AG04449 (cell line): ENCODE data around the gene NDUFS5.
"Not testable (repeated sequence)": the region's sequence is repeated elsewhere in the genome, so short reads cannot be mapped to it uniquely, and the experiment has no call there.

ENCODE experiments used
- CTCF ChIA-PET: fragments of 350-600 bp; formaldehyde crosslinking; extraction: SDS; loops from one replicate; lab custom pipeline; 2021; ENCODE audit warnings: antibody characterized with exemption; lab: Yijun Ruan, JAX
- POLR2A ChIA-PET: fragments of 400-600, 350-600 bp; formaldehyde crosslinking; extraction: SDS; loops from one replicate; lab custom pipeline; 2020; ENCODE audit warnings: antibody characterized with exemption, inconsistent platforms; lab: Yijun Ruan, JAX
- DNase-seq: peaks from one replicate; pipeline ENCODE4 v3.0.0-alpha.2; 2010; ENCODE audit warnings: low read depth, low spot score
- H3K4me3 ChIP-seq: 2 replicates; pipeline ENCODE4 v1.5.1; 2011; ENCODE audit warnings: low read depth, mild to moderate bottlenecking, control low read depth, low read length
- TF ChIP-seq, protein P1 (sequence below): IDR thresholded peaks from one replicate; pipeline ENCODE4 v1.5.1; 2011; ENCODE audit warnings: mild to moderate bottlenecking, moderate library complexity, low read length, control low read depth, inconsistent platforms; ENCODE audit not compliant: insufficient read depth; ENCODE audit errors: missing control alignments

Gene NDUFS5

DNA sequence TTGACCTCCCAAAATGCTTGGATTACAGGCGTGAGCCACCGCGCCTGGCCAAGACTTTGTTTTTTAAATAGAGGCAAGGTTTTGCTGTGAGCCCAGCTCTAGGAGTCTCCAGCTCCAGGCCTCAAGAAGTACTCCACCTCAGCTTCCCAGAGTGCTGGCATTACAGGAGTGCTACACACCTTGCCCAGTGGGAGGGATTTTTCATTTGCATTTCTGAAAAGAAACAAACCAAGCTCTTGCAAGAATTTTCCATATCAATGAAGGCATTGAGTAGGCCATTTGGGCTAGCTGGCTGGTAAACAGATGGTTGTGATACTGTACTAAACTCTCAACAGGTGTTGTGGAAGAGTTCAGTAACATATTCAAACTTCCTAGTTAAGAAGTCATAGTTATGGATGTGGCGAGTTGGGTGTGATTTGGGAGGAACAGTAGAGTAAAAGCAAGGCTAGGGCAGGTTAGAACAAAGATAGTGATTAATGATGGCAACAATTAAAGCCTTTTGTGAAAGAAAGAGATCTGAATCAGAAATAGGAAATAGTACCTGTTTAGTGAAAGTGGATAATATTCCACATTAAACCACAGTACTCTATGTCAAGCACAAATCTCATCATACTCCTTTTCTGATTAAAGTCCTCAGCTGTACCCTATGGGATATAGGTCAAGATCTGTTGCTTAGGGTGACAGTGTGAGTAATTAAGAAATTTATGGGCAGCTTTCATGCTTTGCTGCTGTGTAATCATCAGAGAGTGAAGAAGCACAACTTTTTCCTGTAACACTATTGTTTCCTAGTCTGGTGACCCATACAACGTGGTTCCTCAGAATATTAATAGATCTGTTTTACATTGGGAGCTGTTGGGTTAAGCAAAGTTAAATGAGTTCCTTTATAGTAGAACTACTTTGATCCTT, 24.4 kb upstream of the NDUFS5 start:
- DNase-seq, result no peak
- H3K4me3 ChIP-seq, result no peak overlapping the region
- TF ChIP-seq, protein P1, sequence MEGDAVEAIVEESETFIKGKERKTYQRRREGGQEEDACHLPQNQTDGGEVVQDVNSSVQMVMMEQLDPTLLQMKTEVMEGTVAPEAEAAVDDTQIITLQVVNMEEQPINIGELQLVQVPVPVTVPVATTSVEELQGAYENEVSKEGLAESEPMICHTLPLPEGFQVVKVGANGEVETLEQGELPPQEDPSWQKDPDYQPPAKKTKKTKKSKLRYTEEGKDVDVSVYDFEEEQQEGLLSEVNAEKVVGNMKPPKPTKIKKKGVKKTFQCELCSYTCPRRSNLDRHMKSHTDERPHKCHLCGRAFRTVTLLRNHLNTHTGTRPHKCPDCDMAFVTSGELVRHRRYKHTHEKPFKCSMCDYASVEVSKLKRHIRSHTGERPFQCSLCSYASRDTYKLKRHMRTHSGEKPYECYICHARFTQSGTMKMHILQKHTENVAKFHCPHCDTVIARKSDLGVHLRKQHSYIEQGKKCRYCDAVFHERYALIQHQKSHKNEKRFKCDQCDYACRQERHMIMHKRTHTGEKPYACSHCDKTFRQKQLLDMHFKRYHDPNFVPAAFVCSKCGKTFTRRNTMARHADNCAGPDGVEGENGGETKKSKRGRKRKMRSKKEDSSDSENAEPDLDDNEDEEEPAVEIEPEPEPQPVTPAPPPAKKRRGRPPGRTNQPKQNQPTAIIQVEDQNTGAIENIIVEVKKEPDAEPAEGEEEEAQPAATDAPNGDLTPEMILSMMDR, result no peak
- POLR2A ChIA-PET, result interaction anchor here (0.6 kb wide), 1 partner anchor 32 kb away, joined by 7 read pairs; no protein-coding TSS in a partner anchor
- CTCF ChIA-PET, result interaction anchor here (1.1 to 1.5 kb wide), 2 partner anchors 13 to 97 kb away, joined by 4 to 6 read pairs; no protein-coding TSS in a partner anchor

- POLR2A ChIA-PET, result interaction anchor here (1.6 kb wide), 2 partner anchors 10 to 23 kb away, joined by 5 read pairs; partner anchors contain the start of gene NDUFS5
- DNase-seq, result no peak
- CTCF ChIA-PET, result interaction anchor here (1.2 to 1.5 kb wide), 2 partner anchors 10 to 95 kb away, joined by 3 to 6 read pairs; no protein-coding TSS in a partner anchor
- TF ChIP-seq, protein P1, result no peak
- no peak overlapping the region for H3K4me3 ChIP-seq
Measured at GRCh38 chr1:39003281-39003680, 22.9 kb upstream of the NDUFS5 start.

- TF ChIP-seq, protein P1, result no peak
- ChIA-PET POLR2A (interaction anchor here (1.6 kb wide), 2 partner anchors 10 to 23 kb away, joined by 5 read pairs; partner anchors contain the start of gene NDUFS5), CTCF (no interaction called here)
Measured at GRCh38 chr1:39003794-39004193, 22.4 kb upstream of the NDUFS5 start.

GRCh38 chr1:39006287-39006686, 19.9 kb upstream of the NDUFS5 start:
- H3K4me3 ChIP-seq, result no peak overlapping the region
- no peak for DNase-seq
- POLR2A ChIA-PET, result no interaction called here
- CTCF ChIA-PET, result interaction anchor here (1.0 kb wide), 2 partner anchors 86 to 171 kb away, joined by 3 read pairs; no protein-coding TSS in a partner anchor
- TF ChIP-seq, protein P1, result no peak

More at GRCh38 chr1:39003794-39004193, 22.4 kb upstream of the NDUFS5 start:
- H3K4me3 ChIP-seq, result no peak overlapping the region
- DNase-seq, result no peak

DNA sequence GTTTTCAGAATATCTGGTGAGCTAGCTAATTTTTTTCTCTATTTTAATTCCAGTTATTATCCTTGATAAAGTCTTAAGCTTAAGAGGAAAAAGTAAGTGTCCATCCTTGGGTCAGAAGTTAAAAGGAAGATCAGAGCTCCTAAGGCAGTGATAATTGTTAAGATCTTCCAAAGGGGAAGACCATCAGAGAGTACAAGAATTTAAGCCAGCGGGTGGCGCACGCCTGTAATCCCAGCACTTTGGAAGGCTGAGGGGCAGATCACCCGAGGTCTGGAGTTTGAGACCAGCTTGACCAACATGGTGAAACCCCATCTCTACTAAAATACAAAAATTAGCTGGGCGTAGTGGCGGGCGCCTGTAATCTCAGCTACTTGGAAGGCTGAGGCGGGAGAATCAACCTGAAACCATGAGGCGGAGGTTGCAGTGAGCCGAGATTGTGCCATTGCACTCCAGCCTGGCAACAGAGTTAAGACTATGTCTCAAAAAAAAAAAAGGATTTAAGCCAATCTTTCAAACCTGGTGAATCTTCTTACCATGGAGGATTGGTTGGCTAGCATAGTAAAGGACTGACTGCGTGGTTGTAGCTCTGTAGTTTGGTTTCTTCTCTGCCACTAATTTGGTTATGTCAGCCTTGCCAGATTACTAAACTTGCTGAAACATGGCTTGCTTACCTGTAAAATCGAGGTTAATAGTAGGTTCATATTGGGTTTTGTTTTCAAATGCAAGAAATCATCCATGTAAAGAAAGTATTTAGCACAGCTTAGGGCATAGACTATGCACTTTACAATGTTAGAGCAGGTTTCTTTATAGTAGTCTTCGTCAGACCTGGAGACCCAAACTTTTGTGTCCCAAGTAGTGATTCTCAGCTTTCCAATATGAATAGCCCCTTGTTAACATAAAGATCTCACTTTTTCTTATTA, 19.2 kb upstream of the NDUFS5 start:
- DNase-seq, result no peak
- ChIA-PET CTCF (interaction anchor here (1.0 kb wide), 1 partner anchor 85 kb away, joined by 3 read pairs; no protein-coding TSS in a partner anchor), POLR2A (no interaction called here)
- no peak overlapping the region for H3K4me3 ChIP-seq
- TF ChIP-seq, protein P1, result no peak

GRCh38 chr1:39014956-39015355, 11.2 kb upstream of the NDUFS5 start:
- POLR2A ChIA-PET, CTCF ChIA-PET: not testable (repeated sequence)

More at GRCh38 chr1:39014956-39015355, 11.2 kb upstream of the NDUFS5 start:
- not testable (repeated sequence) for DNase-seq, H3K4me3 ChIP-seq
